Skin of body (tissue), 2 donors: Measurements from ENCODE around the gene AATF. TPM values are rescaled to one million over a fixed set of nuclear protein-coding genes. Genes with fewer than 3 reads are reported as not detected.
"Not testable (repeated sequence)": the region's sequence is repeated elsewhere in the genome, so short reads cannot be mapped to it uniquely, and the experiment has no call there.

Experiments used
- DNase-seq: peaks from one replicate; lab custom pipeline; 2025; lab: John Stamatoyannopoulos, UW
- total RNA-seq: library from RNA; depleted of rRNA; stranded (reverse); fragments of >200 nt; gene quantifications from one replicate; pipeline ENCODE4 v1.2.3, GENCODE V29; 2014

Gene AATF
- total RNA-seq, 1 donor from 2014 or later, result 22.2 TPM

DNA sequence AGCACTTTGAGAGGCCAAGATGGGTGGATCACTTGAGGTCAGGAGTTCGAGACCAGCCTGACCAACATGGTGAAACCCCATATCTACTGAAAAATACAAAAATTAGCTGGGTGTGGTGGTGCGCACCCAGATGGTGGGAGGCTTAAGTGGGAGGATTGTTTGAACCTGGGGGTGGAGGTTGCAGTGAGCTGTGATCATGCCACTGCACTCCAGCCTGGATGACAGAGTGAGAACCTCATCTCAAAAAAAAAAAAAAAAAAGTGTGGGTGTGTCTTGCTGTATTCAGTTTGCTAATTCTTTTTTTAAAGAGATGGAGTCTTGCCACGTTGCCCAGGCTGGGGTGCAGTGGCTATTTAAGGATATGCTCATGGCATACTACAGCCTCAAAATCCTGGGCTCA is 124.7 kb downstream of the AATF start:
- not testable (repeated sequence) for DNase-seq

DNA sequence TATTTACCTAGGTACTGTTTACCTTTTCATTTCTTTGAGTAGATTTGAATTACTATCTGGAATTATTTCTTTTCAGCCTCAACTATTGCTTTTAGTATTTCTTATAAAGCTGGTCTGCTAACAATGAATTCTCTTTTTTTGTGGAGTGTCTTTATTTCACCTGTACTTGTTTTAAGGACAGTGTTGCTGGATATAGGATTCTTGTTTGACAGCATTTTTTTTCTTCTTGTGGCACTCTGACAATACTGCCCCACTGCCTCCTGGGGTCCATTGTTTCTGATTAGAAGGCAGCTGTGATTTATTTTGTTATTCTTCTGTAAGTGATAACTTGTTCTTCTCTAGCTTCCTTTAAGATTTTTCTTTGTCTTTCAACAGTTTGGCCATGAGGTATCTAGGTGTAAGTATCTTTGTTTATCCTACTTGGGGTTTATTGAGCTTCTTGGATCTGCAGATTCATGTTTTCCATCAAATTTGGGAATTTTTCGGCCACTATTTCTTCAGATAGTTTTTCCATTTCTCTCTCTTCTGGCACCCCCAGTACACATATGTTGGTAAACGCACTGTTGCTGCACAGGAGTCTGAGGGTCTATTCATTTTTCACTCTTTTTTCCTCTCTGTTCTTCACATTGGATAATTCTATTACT is 130.4 kb downstream of the AATF start:
- DNase-seq, result no peak

DNA sequence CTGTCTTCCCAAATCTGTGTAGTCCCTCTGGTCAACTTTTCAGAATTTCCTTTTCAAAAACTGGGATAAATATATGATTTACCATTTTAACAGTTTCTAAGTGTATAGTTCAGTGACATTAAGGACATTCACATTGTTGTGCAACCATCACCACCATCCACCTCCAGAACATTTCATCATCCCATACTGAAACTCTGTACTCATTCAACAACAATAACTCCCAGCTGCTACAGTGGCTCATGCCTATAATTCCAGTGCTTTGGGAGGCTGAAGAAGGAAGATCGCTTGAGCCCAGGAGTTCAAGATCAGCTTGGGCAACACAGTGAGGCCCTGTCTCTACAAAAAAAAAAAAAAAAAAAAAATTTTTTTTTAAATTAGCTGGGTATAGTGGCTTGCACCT is 131.0 kb downstream of the AATF start:
- no peak for DNase-seq

DNA sequence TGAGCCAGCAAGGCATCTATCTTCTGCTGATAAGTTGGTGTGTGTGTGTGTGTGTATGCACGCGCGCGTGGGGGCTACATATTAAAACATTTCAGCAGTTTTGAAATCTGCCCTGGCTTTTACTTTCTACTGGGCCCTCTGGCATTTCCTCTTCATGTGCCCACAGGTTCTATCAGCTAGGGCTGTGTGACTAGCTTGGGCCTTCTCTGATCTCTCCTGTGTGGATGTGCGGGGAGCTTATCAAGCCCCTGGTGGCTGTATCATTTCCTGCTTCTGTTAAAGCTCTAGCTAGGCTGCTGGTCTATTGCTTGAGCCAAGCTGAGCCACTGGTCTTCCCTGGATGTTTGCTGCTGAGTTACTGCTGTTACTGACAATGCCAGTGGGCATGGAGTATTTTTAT is 132.5 kb downstream of the AATF start:
- no peak for DNase-seq

DNA sequence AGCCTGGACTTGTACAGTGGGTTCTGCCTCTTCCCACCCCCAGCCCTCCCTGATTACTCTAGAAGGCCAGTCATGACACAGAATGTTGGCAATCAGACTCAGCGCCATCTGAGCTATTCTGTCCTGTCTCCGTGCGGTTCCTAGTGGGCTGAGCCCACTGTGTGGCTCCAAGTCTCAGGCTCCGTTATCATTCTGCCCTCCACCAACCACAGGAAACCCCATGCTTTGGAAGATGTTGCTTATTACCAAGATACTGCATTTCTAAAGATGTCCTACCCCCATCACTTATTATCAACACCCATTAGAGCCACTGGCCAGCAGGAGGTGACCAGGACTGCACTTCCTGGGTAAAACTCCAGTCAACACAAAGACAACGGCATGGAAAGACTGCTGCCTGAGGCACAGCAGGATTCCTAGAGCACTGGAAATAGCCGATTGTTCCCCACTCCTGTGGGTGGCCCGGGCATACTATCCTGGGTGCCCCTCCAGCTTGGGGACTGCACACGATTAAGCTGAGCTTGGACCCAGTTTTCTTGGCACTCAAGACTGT is 133.6 kb downstream of the AATF start:
- no peak for DNase-seq

DNA sequence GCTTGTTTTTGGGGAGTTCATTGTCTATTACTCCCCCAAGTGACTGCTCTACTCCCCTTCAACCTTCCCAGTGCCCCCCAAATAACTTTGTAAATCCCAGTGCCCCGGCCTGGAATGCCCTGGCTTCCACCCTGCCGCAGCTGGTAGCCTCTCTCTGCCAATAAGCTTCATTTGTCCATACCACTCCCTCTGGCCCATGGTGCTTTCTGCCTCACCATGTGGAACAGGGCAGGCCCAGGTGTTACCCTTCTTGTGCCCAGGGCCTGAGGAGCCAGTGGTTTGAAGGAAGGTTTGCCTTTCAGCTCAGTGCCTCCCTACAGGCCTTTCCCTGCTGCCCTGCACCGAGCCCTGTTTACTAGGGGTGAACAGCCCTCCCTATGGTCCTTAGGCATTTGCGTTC is 134.2 kb downstream of the AATF start:
- DNase-seq, result no peak

DNA sequence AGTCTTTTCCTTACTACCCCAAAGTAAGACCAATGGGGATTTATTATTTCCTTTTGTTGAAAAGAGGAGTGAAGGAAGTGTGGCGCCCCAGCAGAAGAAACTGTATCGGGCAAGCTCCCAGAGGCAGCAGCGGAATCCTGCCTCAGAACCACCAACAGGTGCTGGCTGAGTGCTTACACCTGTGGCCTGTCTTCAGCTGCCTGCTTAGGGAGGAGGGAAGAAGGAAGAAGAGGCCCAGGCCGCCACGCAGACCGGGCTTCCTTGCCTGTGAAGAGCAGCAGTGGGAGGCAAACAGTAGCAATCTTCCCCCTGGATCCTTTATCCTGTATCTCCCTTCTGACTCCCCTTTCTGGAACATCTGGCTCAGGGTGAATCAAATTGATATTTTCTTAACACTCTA is 134.7 kb downstream of the AATF start:
- no peak for DNase-seq

DNA sequence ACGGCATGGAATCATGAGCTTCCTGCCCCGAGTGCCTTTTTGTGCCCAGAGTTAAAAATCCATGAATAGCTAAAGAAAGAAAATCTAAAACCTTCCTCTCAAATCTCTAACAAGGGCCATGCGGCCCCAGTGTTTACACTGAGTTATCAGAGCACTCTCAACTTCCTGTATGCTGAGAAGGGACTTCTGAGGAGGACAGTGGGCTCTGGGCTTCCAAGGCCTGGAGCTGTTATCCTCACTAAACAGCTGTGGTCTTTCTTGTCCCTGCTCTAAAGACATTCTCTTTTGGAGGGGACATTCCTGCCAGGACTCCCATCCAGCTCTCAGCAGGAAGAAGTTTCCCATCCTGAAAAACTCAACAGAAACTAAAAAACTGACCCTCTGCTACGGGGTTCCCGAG is 135.6 kb downstream of the AATF start:
- DNase-seq, result no peak

DNA sequence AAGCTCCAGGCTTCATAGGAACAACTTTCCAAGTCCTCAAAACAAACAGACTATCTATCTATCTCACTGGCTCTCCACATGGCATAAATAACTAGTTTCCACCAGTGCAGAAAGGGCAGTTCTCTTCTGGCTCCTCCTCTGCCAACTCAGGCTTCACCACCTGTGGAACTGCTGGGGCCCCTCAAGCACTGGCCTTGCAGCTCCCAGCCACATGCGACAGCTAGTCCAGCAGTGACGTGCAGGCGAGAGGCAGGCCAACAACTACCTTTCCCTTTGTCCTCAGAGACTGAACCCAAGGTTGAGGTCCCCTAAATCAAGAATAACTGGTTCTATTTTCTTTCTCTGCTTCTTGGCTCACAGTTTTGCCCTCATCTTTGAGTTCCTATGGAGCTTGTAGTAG is 137.6 kb downstream of the AATF start:
- no peak for DNase-seq

DNA sequence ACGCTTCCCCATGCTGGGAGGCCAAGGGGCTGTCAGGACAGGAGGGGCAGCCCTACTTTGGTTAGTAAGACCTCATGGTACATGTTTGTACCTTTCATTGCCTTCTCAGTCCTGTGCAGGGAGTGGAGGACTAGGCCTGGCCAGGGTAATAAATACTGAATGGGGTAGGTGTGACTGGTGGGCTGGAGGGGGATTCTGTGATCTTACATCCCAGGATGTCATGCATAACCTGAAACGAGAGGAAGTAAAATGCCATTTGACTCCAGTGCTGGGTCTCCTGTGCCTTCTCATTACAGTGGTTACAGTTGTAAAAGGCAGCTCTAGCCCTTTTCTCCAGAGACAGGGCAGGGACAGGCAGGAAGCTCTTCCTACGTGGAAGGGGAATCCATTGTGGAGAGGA is 138.2 kb downstream of the AATF start:
- no peak for DNase-seq

DNA sequence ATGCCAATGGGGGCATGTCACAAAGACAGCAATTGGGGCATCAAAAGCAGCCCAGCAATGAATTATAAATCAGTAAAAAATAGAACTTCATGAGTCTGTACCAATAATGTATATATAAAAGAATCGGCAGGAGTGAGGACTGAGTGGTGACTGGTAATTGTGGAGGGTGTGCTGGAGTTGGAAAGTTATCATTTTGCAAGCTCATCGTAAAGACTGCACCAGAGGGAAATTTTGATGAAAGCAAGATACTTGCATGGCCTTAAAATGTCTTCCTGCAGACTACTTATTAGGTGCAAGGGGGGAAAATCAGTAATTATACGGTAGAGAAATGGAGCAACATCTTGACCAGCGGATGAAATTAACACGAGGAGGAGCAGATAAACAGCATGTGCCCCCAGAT is 138.9 kb downstream of the AATF start:
- DNase-seq, result no peak

DNA sequence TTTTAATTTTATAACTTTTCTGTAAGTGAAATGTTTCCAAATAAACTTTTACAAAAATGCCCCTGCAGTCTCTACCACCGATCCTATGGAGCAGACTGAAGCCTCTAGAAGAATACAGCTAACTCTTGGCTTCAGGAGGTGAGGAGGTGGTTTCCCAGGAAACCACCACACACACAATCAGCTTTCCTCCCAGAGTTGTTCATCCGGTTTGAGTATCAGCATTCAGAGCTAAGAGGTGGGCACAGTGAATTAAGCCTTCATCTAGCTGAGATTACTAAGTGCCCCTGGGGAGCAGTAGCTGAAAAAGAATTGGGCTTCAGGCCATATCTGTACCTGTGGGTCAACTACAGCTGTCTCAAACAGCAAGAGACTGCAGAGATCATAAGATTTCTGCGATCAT is 139.7 kb downstream of the AATF start:
- DNase-seq, result no peak

DNA sequence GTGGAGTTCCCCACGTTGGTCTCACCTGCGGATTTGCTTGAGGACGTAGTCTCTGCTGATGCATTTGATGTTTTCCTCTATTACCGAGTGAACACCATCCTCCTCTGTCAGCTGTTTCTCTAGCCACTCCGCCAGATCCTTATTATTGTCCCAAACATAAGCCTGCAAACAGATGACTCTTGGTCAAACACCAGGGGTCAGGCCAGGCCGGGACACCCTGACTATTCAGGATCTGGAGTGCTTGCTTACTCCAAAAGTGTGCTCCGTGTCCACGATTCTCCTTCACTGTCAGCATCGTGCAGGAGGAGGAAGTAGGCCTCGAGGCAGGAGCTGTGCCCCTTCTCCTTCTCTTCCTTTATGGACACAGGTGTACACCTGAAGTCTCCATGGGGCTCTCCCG is 140.2 kb downstream of the AATF start:
- DNase-seq, result no peak

DNA sequence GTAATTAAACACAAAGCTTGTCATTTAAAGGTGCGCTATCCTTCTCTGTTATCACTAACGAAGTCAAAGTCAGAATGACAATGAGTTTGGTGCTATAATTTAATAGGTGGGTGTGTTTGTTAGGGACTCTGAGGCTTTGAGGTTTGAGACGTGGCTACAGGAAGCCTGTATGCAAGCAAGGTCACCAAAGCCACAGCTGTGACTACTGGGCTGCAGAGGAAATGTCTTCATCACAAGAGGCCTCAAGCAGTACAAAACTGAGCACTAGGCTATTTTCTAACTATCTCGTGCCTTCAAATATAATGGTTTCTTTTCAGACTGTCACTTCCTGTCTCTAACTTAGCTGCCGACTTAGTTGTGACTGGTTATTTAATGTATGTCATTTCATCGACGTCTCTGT is 141.2 kb downstream of the AATF start:
- DNase-seq, result peak; percentile 57

DNA sequence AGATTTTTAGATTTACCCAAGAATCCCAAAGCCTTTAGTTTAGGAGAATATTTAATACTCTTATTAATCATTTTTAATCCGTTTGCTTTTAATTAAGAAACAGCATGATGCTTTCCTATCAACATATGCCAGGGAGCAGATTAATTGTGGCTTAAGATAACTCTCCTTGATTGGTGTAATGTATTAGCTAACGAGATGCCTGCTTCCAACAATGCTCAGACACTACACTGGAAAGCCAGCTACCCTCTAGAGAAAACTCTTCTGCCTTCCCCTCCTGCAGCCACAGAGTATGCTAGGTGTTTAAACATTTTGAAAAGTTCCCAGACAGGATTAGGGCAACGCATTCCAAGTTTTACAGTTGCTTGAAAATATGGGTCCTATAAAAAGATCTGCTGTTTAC is 142.2 kb downstream of the AATF start:
- DNase-seq, result no peak

DNA sequence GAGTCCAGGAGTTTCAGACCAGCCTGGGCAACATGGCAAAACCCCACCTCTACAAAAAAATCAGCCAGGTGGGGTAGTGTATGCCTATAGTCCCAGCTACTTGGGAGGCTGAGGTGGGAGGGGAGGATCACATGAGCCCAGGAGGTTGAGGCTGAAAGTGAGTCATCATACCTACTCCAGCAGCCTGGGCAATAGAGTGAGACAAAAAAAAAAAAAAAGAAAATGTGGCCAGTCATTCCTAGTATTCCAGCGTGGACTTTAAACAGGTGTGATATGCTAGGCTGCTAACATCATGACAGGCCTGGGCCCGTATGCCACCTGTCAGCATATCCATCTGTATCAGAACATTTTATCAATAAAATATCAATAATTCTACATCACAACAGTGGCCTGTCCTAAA is 143.3 kb downstream of the AATF start:
- no peak for DNase-seq

DNA sequence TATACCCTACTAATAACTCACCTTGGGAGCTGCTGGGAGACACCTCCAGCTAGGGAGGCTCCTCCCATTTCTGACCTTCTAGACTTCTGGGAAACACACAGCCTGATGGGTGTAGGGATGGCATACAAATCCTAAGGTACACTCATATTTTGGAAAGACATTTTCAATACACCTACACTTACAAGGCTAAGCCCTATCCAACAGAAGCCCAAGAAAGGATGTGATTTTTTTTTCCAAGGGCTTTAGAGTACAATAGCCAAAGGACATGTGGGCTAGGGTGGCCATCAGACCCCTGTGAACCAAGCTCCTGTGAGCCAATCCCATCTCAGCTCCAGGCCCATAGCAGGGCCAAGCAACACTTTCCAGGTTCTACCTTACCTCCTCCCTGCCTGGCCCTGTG is 143.9 kb downstream of the AATF start:
- DNase-seq, result no peak

DNA sequence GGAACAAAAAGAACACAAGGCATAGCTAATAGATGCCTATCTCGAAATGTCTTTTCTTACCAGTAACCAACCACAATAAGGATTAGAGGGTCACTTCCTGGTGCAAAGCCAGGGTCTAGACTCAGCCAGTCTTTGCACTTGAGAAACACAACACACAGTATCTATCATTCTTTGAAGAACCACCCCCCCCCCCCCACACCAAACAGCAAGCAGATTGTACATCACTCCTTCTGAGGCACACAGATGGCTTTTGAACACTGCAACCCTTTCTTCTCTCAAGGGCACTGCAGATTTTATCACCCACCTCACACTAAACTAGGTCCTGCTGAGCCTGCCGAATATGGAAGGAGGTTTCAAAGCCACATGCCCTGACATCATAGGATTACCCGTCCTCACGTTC is 145.6 kb downstream of the AATF start:
- no peak for DNase-seq

DNA sequence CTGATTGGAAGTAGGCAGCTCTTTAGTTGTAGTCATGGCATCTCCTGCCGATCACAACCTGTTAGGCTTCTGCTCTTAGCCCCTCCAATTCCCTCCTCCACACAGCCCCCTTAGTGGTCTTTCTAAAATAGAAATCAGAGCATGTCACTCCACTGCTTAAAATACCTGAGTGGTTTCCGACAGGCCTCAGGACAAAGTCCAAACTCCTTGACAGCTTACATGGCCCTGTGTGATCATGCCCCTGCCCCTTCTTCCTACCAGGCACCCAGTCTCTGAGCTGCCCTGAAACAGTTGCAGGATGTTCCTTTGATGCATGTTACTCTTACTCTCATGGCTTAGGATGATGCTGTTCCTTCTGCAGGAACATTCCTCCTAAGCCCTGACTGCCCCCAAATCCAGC is 147.3 kb downstream of the AATF start:
- no peak for DNase-seq

DNA sequence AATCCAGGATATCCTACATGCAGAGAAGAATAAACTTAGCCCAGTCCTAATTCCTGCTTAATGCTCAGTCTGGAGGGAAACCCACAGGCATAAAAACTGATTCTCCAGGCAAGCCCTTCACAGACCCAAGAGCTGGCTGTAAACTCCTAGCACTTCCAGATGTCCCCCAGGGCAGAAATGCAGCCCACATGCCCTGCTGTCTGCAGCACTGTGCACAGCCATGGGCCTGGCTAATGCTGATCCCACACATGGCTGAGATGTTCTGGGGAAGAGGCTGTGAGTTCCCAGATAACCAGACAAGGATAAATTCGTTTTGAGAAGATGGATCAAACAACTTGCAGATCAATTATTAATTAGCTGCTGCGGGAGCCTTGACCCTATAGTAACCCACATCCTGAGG is 148.4 kb downstream of the AATF start:
- DNase-seq, result no peak

DNA sequence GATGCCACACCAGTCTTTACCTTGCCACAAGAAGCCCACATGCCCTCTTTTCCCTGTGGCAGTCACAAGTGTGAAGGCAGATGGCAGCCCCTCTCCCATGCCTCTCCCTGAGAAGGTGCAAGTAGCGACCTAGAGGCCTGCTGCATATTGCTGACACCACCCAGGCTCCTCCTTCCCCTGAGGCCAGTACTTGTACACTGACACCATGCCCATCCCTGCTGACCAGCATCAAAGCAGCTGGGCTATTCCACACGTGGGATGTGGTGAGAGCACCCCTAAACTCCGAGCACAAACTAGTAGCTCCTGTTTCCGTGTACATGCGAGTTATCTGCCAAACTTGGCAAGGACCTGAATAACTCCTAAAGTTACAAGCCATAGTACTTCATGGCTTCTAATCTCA is 149.4 kb downstream of the AATF start:
- no peak for DNase-seq

DNA sequence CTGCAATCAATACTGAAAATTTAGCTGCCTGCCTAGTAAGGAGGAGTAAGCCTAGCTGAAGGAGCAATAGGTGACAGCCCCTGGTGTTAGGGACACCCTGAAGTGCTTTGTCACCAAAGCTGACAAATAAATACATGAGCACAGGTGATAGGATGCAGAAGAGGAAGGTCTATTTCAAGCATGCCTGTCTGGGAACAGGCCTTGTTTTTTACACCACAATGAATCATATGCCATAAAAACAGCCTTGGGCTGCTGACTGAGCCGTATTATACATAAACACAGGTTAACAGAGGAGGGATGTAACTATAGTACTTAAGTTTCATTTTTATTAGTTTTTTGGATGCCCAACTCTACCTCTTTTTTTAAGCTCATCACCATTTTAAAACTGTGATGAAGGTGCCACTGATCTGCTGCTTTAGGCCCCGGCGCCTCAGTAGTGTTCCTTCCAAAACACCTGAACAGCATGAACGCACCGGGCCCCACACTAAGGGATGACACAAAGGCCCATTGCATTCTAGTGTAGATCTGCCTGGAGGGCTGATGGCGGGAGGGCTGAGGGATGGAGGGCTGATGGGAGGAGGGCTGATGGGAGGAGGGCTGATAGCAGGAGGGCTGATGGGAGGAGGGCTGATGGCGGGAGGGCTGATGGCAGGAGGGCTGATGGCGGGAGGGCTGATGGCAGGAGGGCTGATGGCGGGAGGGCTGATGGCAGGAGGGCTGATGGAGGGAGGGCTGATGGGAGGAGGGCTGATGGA is 150.3 kb downstream of the AATF start:
- no peak for DNase-seq

DNA sequence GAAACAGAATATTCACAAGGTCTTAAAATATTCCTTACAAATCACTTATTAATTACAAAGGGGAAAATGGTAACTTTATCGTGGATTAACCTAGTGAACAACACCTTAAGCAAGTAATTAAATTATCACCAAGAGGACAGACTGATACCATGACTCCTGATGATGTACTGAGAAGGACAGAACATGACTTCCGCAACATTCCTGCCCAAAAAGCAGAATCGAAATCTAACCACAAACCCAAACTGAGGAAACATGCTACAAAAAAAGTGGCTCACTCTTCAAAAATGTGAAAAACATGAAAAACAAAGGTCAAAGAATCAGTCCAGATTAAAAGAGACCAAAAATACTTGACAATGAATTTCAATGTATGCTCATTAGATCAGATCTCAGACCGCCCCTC is 151.5 kb downstream of the AATF start:
- DNase-seq, result no peak
